GM12878 (cell line): ENCODE measurements around the gene SLC12A1. TPM values are rescaled to one million over a fixed set of nuclear protein-coding genes. Genes with fewer than 3 reads are reported as not detected.

ENCODE experiments used
- ATAC-seq: fragments of 200-7000 bp; cut with Tn5 transposase; 3 replicates; pipeline ENCODE4 v1.9.1; 2020; ENCODE audit warnings: mild to moderate bottlenecking, moderate library complexity
- BruUV-seq: library from RNA; stranded (reverse); fragments of 400-500 nt; replicated peaks from 2 replicates; lab custom pipeline; 2021; lab: Mats Ljungman, UMichigan
- CTCF ChIA-PET: fragments of 300-600 bp; sonication (Branson Sonifier 250); formaldehyde crosslinking; extraction: SDS; loops from one replicate; lab custom pipeline; 2021; ENCODE audit warnings: inconsistent platforms; lab: Yijun Ruan, JAX
- POLR2A ChIA-PET: fragments of 350-600 bp; formaldehyde crosslinking; extraction: SDS; loops from one replicate; lab custom pipeline; 2021; ENCODE audit warnings: inconsistent platforms; lab: Charles Lee
- RAD21 ChIA-PET: fragments of 300-600 bp; sonication (Branson Sonifier 250); formaldehyde crosslinking; loops from one replicate; lab custom pipeline; 2023; ENCODE audit warnings: antibody characterized with exemption; ENCODE audit not compliant: unreplicated experiment; lab: Charles Lee
- SMC1A ChIA-PET: fragments of 300-600 bp; sonication (Branson Sonifier 250); formaldehyde crosslinking; loops from one replicate; lab custom pipeline; 2023; ENCODE audit not compliant: unreplicated experiment, uncharacterized antibody; lab: Charles Lee
- DNase-seq: peaks from one replicate; pipeline ENCODE4 v3.0.0-alpha.2; 2011; ENCODE audit warnings: low read depth, low spot score
- FAIRE-seq: peaks from 3 replicates; lab custom pipeline; 2011; peaks lifted over from hg19 to GRCh38; lab: Jason Lieb, UNC
- H2AFZ ChIP-seq: 2 replicates; pipeline ENCODE4 v1.6.0; 2011; ENCODE audit warnings: low read depth, low read length, control low read depth; ENCODE audit not compliant: control insufficient read depth
- H3K27ac ChIP-seq: 2 replicates; pipeline ENCODE4 v1.5.1; 2011; ENCODE audit warnings: control low read depth; ENCODE audit not compliant: control insufficient read depth, insufficient read depth
- H3K27me3 ChIP-seq, 2 experiments: replicated peaks in 1 of 2; 2 replicates each; pipeline versions ENCODE4 v1.6.0 to v1.6.1; 2011; ENCODE audit warnings: low read length in 1 of 2; ENCODE audit not compliant: control insufficient read depth in 2 of 2, insufficient read depth in 2 of 2
- H3K36me3 ChIP-seq, 2 experiments: 2 replicates each; pipeline ENCODE4 v1.5.1; 2011; ENCODE audit warnings: low read length in 1 of 2; ENCODE audit not compliant: control insufficient read depth in 2 of 2, insufficient read depth in 2 of 2
- H3K4me1 ChIP-seq: 2 replicates; pipeline ENCODE4 v1.6.1; 2011; ENCODE audit warnings: mild to moderate bottlenecking, low read length, moderate library complexity, mixed read lengths; ENCODE audit not compliant: control insufficient read depth, insufficient read depth
- H3K4me2 ChIP-seq: 2 replicates; pipeline ENCODE4 v1.6.0; 2011; ENCODE audit warnings: control low read depth; ENCODE audit not compliant: control insufficient read depth, insufficient read depth
- H3K4me3 ChIP-seq: fragments of 200-600 bp; sonication (generic); 2 replicates; pipeline ENCODE4 v1.5.1; 2016
- H3K79me2 ChIP-seq: 2 replicates; pipeline ENCODE4 v1.6.0; 2011; ENCODE audit warnings: low read length; ENCODE audit not compliant: control insufficient read depth, insufficient read depth
- H3K9ac ChIP-seq: 2 replicates; pipeline ENCODE4 v1.8.0; 2011; ENCODE audit warnings: low read length, control low read depth, mixed read lengths; ENCODE audit not compliant: control insufficient read depth, insufficient read depth
- H3K9me3 ChIP-seq: replicated peaks from 3 replicates; pipeline ENCODE4 v1.5.1; 2011; ENCODE audit warnings: mild to moderate bottlenecking, low read length; ENCODE audit not compliant: control insufficient read depth, insufficient read depth
- H4K20me1 ChIP-seq: 2 replicates; pipeline ENCODE4 v1.6.0; 2011; ENCODE audit not compliant: control insufficient read depth, insufficient read depth
- CTCF ChIP-seq, 3 experiments: IDR thresholded peaks in 2 of 3; conservative IDR thresholded peaks in 1 of 3; 2 replicates each; pipeline ENCODE4 v1.5.1; 2011; ENCODE audit warnings: low read depth in 3 of 3, low read length in 3 of 3, mild to moderate bottlenecking in 3 of 3, control low read depth in 2 of 3, moderate library complexity in 2 of 3, inconsistent platforms in 1 of 3, mixed read lengths in 1 of 3; ENCODE audit not compliant: control insufficient read depth in 2 of 3, insufficient read depth in 1 of 3; ENCODE audit errors: extremely low read depth in 1 of 3
- EED ChIP-seq: sonication (generic); IDR thresholded peaks from 2 replicates; pipeline ENCODE4 v1.6.1; 2016; ENCODE audit warnings: antibody characterized with exemption, low read depth
- GABPA ChIP-seq: IDR thresholded peaks from 2 replicates; pipeline ENCODE4 v1.6.1; 2014; ENCODE audit warnings: antibody characterized with exemption, low read depth, mild to moderate bottlenecking, inconsistent platforms
- IRF4 ChIP-seq: IDR thresholded peaks from 2 replicates; pipeline ENCODE4 v1.6.1; 2011; ENCODE audit warnings: low read depth, low read length
- MEF2A ChIP-seq: IDR thresholded peaks from 2 replicates; pipeline ENCODE4 v1.6.1; 2011; ENCODE audit warnings: low read depth, mild to moderate bottlenecking, low read length, moderate library complexity; ENCODE audit not compliant: insufficient read depth
- MYC ChIP-seq: IDR thresholded peaks from 2 replicates; pipeline ENCODE4 v1.6.1; 2011; ENCODE audit warnings: mild to moderate bottlenecking, low read length, moderate library complexity, inconsistent platforms; ENCODE audit not compliant: insufficient read depth, insufficient replicate concordance, insufficient read length, severe bottlenecking
- PAX5 ChIP-seq: IDR thresholded peaks from 2 replicates; pipeline ENCODE4 v1.6.1; 2011; ENCODE audit warnings: low read depth, low read length, borderline replicate concordance
- RAD21 ChIP-seq: IDR thresholded peaks from 2 replicates; pipeline ENCODE4 v1.6.1; 2011; ENCODE audit warnings: mild to moderate bottlenecking, low read depth, low read length, moderate library complexity; ENCODE audit not compliant: insufficient read depth
- SIN3A ChIP-seq: IDR thresholded peaks from 2 replicates; pipeline ENCODE4 v1.6.1; 2012; ENCODE audit warnings: low read depth, low read length, improper control_type of control experiment
- SMAD1 ChIP-seq: fragments of 450-650 bp; IDR thresholded peaks from 2 replicates; pipeline ENCODE4 v1.6.1; 2018; ENCODE audit warnings: mild to moderate bottlenecking, low read depth; ENCODE audit not compliant: partially characterized antibody
- SMC3 ChIP-seq: IDR thresholded peaks from 2 replicates; pipeline ENCODE4 v1.6.1; 2011; ENCODE audit warnings: low read length, improper control_type of control experiment, borderline replicate concordance
- YBX1 ChIP-seq: fragments of 450-650 bp; IDR thresholded peaks from 2 replicates; pipeline ENCODE4 v1.6.1; 2016; ENCODE audit warnings: antibody characterized with exemption
- YY1 ChIP-seq: IDR thresholded peaks from 2 replicates; pipeline ENCODE4 v1.6.1; 2011; ENCODE audit warnings: low read depth, mild to moderate bottlenecking, low read length
- WGBS: methylation state at CpG from one replicate; pipeline ENCODE4 v1.1.6; 2016; ENCODE audit warnings: low lambda C conversion rate; ENCODE audit not compliant: insufficient replicate concordance, insufficient coverage; ENCODE audit errors: missing lambda C conversion rate; 5-methylcytosine and 5-hydroxymethylcytosine counted together
- in situ Hi-C: fragments of 300-500 bp; cut with MboI; formaldehyde crosslinking; loops from 9 replicates; pipeline ENCODE4 v1.14.3; 2018; ENCODE audit warnings: mixed read lengths
- intact Hi-C: fragments of 100-400 bp; cut with micrococcal nuclease; formaldehyde crosslinking; loops from one replicate; pipeline ENCODE4 v1.14.2; 2022; ENCODE audit not compliant: unreplicated experiment
- polyA plus RNA-seq, 11 experiments: library from polyadenylated mRNA; depleted of rRNA in 4 of 11; unstranded in 6 of 11; stranded (reverse) in 5 of 11; fragments of >200 nt; fragmentation: Nextera tagmentation in 4 of 11; fragmentation: Illumina TruSeq in 1 of 11; extraction: Ambion mirVana in 4 of 11; extraction: Trizol in 1 of 11; gene quantifications; 1 replicate in 1 of 11; 2 replicates in 10 of 11; pipeline versions ENCODE4 v1.2.1 to v1.2.3, GENCODE V29; 2011 to 2016; ENCODE audit warnings: inconsistent platforms in 2 of 11, missing spikeins in 2 of 11, low read depth in 1 of 11
- small RNA-seq: library from RNA; depleted of rRNA; stranded (forward); fragments of <200 nt; gene quantifications from one replicate; pipeline ENCODE3, GENCODE V24; 2014
- total RNA-seq, 4 experiments: library from RNA; depleted of rRNA in 3 of 4; stranded (reverse); fragments of >200 nt in 3 of 4; fragmentation: Illumina TruSeq in 1 of 4; extraction: Trizol in 1 of 4; gene quantifications; 2 replicates each; pipeline versions ENCODE4 v1.2.1 to v1.2.3, GENCODE V29; 2013 to 2021

The SLC12A1 gene
- total and polyA plus RNA-seq, 10 of the 15 experiments (the other 5 are each of a cell fraction or from before 2014, with no cell fraction given): under 0.01 TPM; not detected in 9

- no peak overlapping the region for H3K4me2 ChIP-seq
- ChIA-PET POLR2A (interaction anchor here (0.6 kb wide), 1 partner anchor 21 kb away, joined by 3 read pairs; the partner anchor contains the start of gene DUT), SMC1A (interaction anchor here (0.6 to 4.0 kb wide), 15 partner anchors 12 to 1157 kb away, joined by 3 to 43 read pairs (median 5); no protein-coding TSS in a partner anchor)
- peak; percentile 94 for ATAC-seq
- TF ChIP-seq EED: no peak
- no peak for TF ChIP-seq GABPA
- TF ChIP-seq IRF4: peak; percentile 35; the same call in 1 of the 2 replicates
- no peak for TF ChIP-seq PAX5
- no peak for TF ChIP-seq SMAD1
- no peak for TF ChIP-seq MEF2A
- no peak for TF ChIP-seq SIN3A
- no peak for TF ChIP-seq YBX1
- peak; percentile 90 for TF ChIP-seq SMC3
- 0 out of 2 replicates have a peak, but pooled peaks have one; percentile 25 for TF ChIP-seq YY1
- TF ChIP-seq RAD21: peak; percentile 82
- TF ChIP-seq CTCF (IDR thresholded peaks at IDR 0.05 in 2 of 3, conservative IDR thresholded peaks at IDR 0.05 in 1 of 3; ENCODE audit: control insufficient read depth in 2 of 3, extremely low read depth in 1 of 3, insufficient read depth in 1 of 3, low read depth in 3 of 3, low read length in 3 of 3): peak; percentile 74 to 82 (median 81)
- TF ChIP-seq MYC: no peak
- TF ChIP-seq, all 136 proteins: peak for 5
- H3K9me3 ChIP-seq: no peaks in the 10 kb centered on the region
- H2AFZ ChIP-seq: no peak overlapping the region
- H3K36me3 ChIP-seq: no peaks in the 10 kb centered on the region
- H3K27me3 ChIP-seq: no peaks in the 10 kb centered on the region
- H3K79me2 ChIP-seq: no peaks in the 10 kb centered on the region
- no peak overlapping the region for H3K4me3 ChIP-seq
- peak; percentile 85 for FAIRE-seq
- ChIA-PET CTCF (interaction anchor here (0.6 to 10.2 kb wide), 35 partner anchors 9 to 1792 kb away, joined by 3 to 123 read pairs (median 4); partner anchors contain the start of gene DUT), RAD21 (interaction anchor here (0.6 to 3.1 kb wide), 12 partner anchors 13 to 1157 kb away, joined by 3 to 23 read pairs (median 4); no protein-coding TSS in a partner anchor)
- no peak for DNase-seq
- H3K27ac ChIP-seq: no peak overlapping the region
- no peak overlapping the region for H3K9ac ChIP-seq
- intact Hi-C loops (loop anchor here (2.0 to 10.0 kb wide), 4 partner anchors 16 to 1155 kb away; partner anchors contain the start of genes COPS2 and FGF7), in situ Hi-C loops (loop anchor here (10.0 to 25.0 kb wide), 2 partner anchors 810 to 1792 kb away; partner anchors contain the start of genes COPS2 and GALK2)
- H3K4me1 ChIP-seq: no peaks in the 10 kb centered on the region
- H4K20me1 ChIP-seq: no peaks in the 10 kb centered on the region
- no TSS peak for BruUV-seq
- 0% methylated on average over 6 of the region's 6 CpGs for WGBS
Observed at GRCh38 chr15:48352474-48353072, 146.5 kb downstream of the SLC12A1 start.

Small RNAs within 50 kb of the gene (small RNA-seq; reads per million reads assigned to genes)
- not detected for gene RF00019

Other genes starting within 250 kb of the SLC12A1 start
- not detected in 2 replicates for gene SLC24A5, start 85.3 kb upstream of the SLC12A1 start, total RNA-seq (2014; rRNA removed)
- gene SLC24A5, start 85.3 kb upstream of the SLC12A1 start, total RNA-seq (2014; rRNA removed; fragmentation: Illumina TruSeq; extraction: Trizol): not detected in 2 replicates
- not detected in 2 replicates for gene SLC24A5, start 85.3 kb upstream of the SLC12A1 start, total RNA-seq (2021)
- gene SLC24A5, start 85.3 kb upstream of the SLC12A1 start, polyA plus RNA-seq (2011; rRNA removed): 0.04 TPM in 1 of 2 replicates, not detected in the other
- not detected in 2 replicates for gene SLC24A5, start 85.3 kb upstream of the SLC12A1 start, polyA plus RNA-seq (2014; fragmentation: Illumina TruSeq; extraction: Trizol)
- gene SLC24A5, start 85.3 kb upstream of the SLC12A1 start, polyA plus RNA-seq (2014; fragmentation: Nextera tagmentation; extraction: Ambion mirVana): not detected
- not detected in 2 replicates for gene SLC24A5, start 85.3 kb upstream of the SLC12A1 start, polyA plus RNA-seq (2014; rRNA removed)
- gene SLC24A5, start 85.3 kb upstream of the SLC12A1 start, polyA plus RNA-seq (2016; fragmentation: Nextera tagmentation; extraction: Ambion mirVana): not detected
- 17.3 and 21.6 TPM in 2 replicates for gene MYEF2, start 28.0 kb upstream of the SLC12A1 start, total RNA-seq (2014; rRNA removed)
- gene MYEF2, start 28.0 kb upstream of the SLC12A1 start, total RNA-seq (2014; rRNA removed; fragmentation: Illumina TruSeq; extraction: Trizol): 22.5 and 26.2 TPM in 2 replicates
- 21.8 and 26.1 TPM in 2 replicates for gene MYEF2, start 28.0 kb upstream of the SLC12A1 start, total RNA-seq (2021)
- gene MYEF2, start 28.0 kb upstream of the SLC12A1 start, polyA plus RNA-seq (2011; rRNA removed): 47.0 and 85.1 TPM in 2 replicates
- 34.1 and 45.8 TPM in 2 replicates for gene MYEF2, start 28.0 kb upstream of the SLC12A1 start, polyA plus RNA-seq (2014; fragmentation: Illumina TruSeq; extraction: Trizol)
- 10 to 100 TPM; 10.2 to 11.7 TPM for gene MYEF2, start 28.0 kb upstream of the SLC12A1 start, polyA plus RNA-seq (2014; fragmentation: Nextera tagmentation; extraction: Ambion mirVana)
- gene MYEF2, start 28.0 kb upstream of the SLC12A1 start, polyA plus RNA-seq (2014; rRNA removed): 30.5 and 32.0 TPM in 2 replicates
- gene MYEF2, start 28.0 kb upstream of the SLC12A1 start, polyA plus RNA-seq (2016; fragmentation: Nextera tagmentation; extraction: Ambion mirVana): 10 to 100 TPM in 1 of 2 experiments, 1 to 10 TPM in 1; 9.2 to 15.9 TPM
- not detected in 2 replicates for gene CTXN2, start 14.6 kb upstream of the SLC12A1 start, total RNA-seq (2014; rRNA removed)
- gene CTXN2, start 14.6 kb upstream of the SLC12A1 start, total RNA-seq (2014; rRNA removed; fragmentation: Illumina TruSeq; extraction: Trizol): 0.09 TPM in 1 of 2 replicates, not detected in the other
- not detected in 2 replicates for gene CTXN2, start 14.6 kb upstream of the SLC12A1 start, total RNA-seq (2021)
- gene CTXN2, start 14.6 kb upstream of the SLC12A1 start, polyA plus RNA-seq (2011; rRNA removed): not detected in 2 replicates
- gene CTXN2, start 14.6 kb upstream of the SLC12A1 start, polyA plus RNA-seq (2014; fragmentation: Illumina TruSeq; extraction: Trizol): 0.01 TPM in 1 of 2 replicates, not detected in the other
- gene CTXN2, start 14.6 kb upstream of the SLC12A1 start, polyA plus RNA-seq (2014; fragmentation: Nextera tagmentation; extraction: Ambion mirVana): not detected
- gene CTXN2, start 14.6 kb upstream of the SLC12A1 start, polyA plus RNA-seq (2014; rRNA removed): not detected in 2 replicates
- not detected for gene CTXN2, start 14.6 kb upstream of the SLC12A1 start, polyA plus RNA-seq (2016; fragmentation: Nextera tagmentation; extraction: Ambion mirVana)
- gene DUT, start 125.1 kb downstream of the SLC12A1 start, total RNA-seq (2014; rRNA removed): 147 and 152 TPM in 2 replicates
- gene DUT, start 125.1 kb downstream of the SLC12A1 start, total RNA-seq (2014; rRNA removed; fragmentation: Illumina TruSeq; extraction: Trizol): 96.8 and 108 TPM in 2 replicates
- 272 and 292 TPM in 2 replicates for gene DUT, start 125.1 kb downstream of the SLC12A1 start, total RNA-seq (2021)
- gene DUT, start 125.1 kb downstream of the SLC12A1 start, polyA plus RNA-seq (2011; rRNA removed): 147 and 250 TPM in 2 replicates
- gene DUT, start 125.1 kb downstream of the SLC12A1 start, polyA plus RNA-seq (2014; fragmentation: Illumina TruSeq; extraction: Trizol): 142 and 146 TPM in 2 replicates
- gene DUT, start 125.1 kb downstream of the SLC12A1 start, polyA plus RNA-seq (2014; fragmentation: Nextera tagmentation; extraction: Ambion mirVana): 10 to 100 TPM; 20.1 to 88.1 TPM
- gene DUT, start 125.1 kb downstream of the SLC12A1 start, polyA plus RNA-seq (2014; rRNA removed): 159 and 161 TPM in 2 replicates
- 100 to 1,000 TPM; 449 to 452 TPM for gene DUT, start 125.1 kb downstream of the SLC12A1 start, polyA plus RNA-seq (2016; fragmentation: Nextera tagmentation; extraction: Ambion mirVana)